Neural cell (in vitro differentiated cells): ENCODE results near the gene SGPP1. TPM values are rescaled to one million over a fixed set of nuclear protein-coding genes. Genes with fewer than 3 reads are reported as not detected.

Source experiments
- H2AFZ ChIP-seq: fragments of 200-600, 300-800 bp; sonication (generic), shearing (Covaris generic); 2 replicates; pipeline ENCODE4 v1.6.0; 2014; ENCODE audit warnings: low read depth, mild to moderate bottlenecking, antibody characterized with exemption, low read length, moderate library complexity
- H3F3A ChIP-seq: fragments of 200-600 bp; shearing (Covaris generic); 2 replicates; pipeline ENCODE4 v1.6.1; 2016; ENCODE audit warnings: mild to moderate bottlenecking, moderate library complexity, mixed read lengths, antibody characterized with exemption, low read length; ENCODE audit not compliant: insufficient read depth, poor library complexity, severe bottlenecking
- H3K27ac ChIP-seq: fragments of 200-600, 300-800 bp; sonication (generic), shearing (Covaris generic); 2 replicates; pipeline ENCODE4 v1.5.1; 2014; ENCODE audit warnings: mild to moderate bottlenecking, low read length, moderate library complexity
- H3K27me3 ChIP-seq: fragments of 300-800, 200-600 bp; sonication (generic), shearing (Covaris generic); 2 replicates; pipeline ENCODE4 v1.6.0; 2014; ENCODE audit warnings: mild to moderate bottlenecking, low read depth, low read length, moderate library complexity; ENCODE audit not compliant: insufficient read depth
- H3K36me3 ChIP-seq: fragments of 300-800, 200-600 bp; sonication (generic), shearing (Covaris generic); 2 replicates; pipeline ENCODE4 v1.5.1; 2014; ENCODE audit warnings: mild to moderate bottlenecking, antibody characterized with exemption, low read length, moderate library complexity; ENCODE audit not compliant: insufficient read depth
- H3K4me2 ChIP-seq: fragments of 300-800, 200-600 bp; sonication (generic), shearing (Covaris generic); 2 replicates; pipeline ENCODE4 v1.6.0; 2014; ENCODE audit warnings: mild to moderate bottlenecking, low read length
- H3K4me3 ChIP-seq: fragments of 300-800, 200-600 bp; sonication (generic), shearing (Covaris generic); 2 replicates; pipeline ENCODE4 v1.5.1; 2014; ENCODE audit warnings: mild to moderate bottlenecking, low read length, moderate library complexity
- H3K79me2 ChIP-seq: fragments of 200-600 bp; shearing (Covaris generic); replicated peaks from 2 replicates; pipeline ENCODE4 v1.6.0; 2014; ENCODE audit warnings: mild to moderate bottlenecking, low read length, moderate library complexity; ENCODE audit not compliant: insufficient read depth
- H3K9ac ChIP-seq: fragments of 300-800, 200-600 bp; sonication (generic), shearing (Covaris generic); 2 replicates; pipeline ENCODE4 v1.6.1; 2016; ENCODE audit warnings: mild to moderate bottlenecking, low read length, mixed read lengths
- H3K9me2 ChIP-seq: fragments of 200-600 bp; shearing (Covaris generic); 2 replicates; pipeline ENCODE4 v1.6.1; 2016; ENCODE audit warnings: mild to moderate bottlenecking, low read length, mixed read lengths; ENCODE audit not compliant: insufficient read depth
- H3K9me3 ChIP-seq: fragments of 200-600, 300-800 bp; sonication (generic), shearing (Covaris generic); 2 replicates; pipeline ENCODE4 v1.6.1; 2016; ENCODE audit warnings: mild to moderate bottlenecking, mixed run types, low read length, moderate library complexity, mixed read lengths
- H4K20me1 ChIP-seq: fragments of 200-600 bp; shearing (Covaris generic); 2 replicates; pipeline ENCODE4 v1.6.1; 2016; ENCODE audit warnings: mild to moderate bottlenecking, mixed run types; ENCODE audit not compliant: insufficient read depth
- EP300 ChIP-seq: fragments of 450-650 bp; conservative IDR thresholded peaks from 2 replicates; pipeline ENCODE4 v1.6.1; 2014; ENCODE audit warnings: antibody characterized with exemption, mild to moderate bottlenecking, moderate library complexity; ENCODE audit not compliant: poor library complexity, severe bottlenecking
- EZH2 ChIP-seq: fragments of 200-600, 300-800 bp; shearing (Covaris generic), sonication (generic); IDR thresholded peaks from 2 replicates; pipeline ENCODE4 v1.6.1; 2014; ENCODE audit warnings: antibody characterized with exemption, low read length, borderline replicate concordance, mild to moderate bottlenecking; ENCODE audit not compliant: insufficient read depth, poor library complexity, severe bottlenecking
- MXI1 ChIP-seq: fragments of 450-650 bp; conservative IDR thresholded peaks from 2 replicates; pipeline ENCODE4 v1.6.1; 2014; ENCODE audit warnings: antibody characterized with exemption, mild to moderate bottlenecking; ENCODE audit not compliant: poor library complexity, severe bottlenecking
- POLR2AphosphoS5 ChIP-seq: IDR thresholded peaks from 2 replicates; pipeline ENCODE4 v1.6.1; 2012
- RAD21 ChIP-seq: fragments of 450-650 bp; conservative IDR thresholded peaks from 2 replicates; pipeline ENCODE4 v1.6.1; 2014; ENCODE audit warnings: antibody characterized with exemption, mild to moderate bottlenecking, moderate library complexity
- REST ChIP-seq: IDR thresholded peaks from 2 replicates; pipeline ENCODE4 v1.6.1; 2012; ENCODE audit warnings: borderline replicate concordance
- SMC3 ChIP-seq: fragments of 450-650 bp; conservative IDR thresholded peaks from 2 replicates; pipeline ENCODE4 v1.6.1; 2014; ENCODE audit warnings: antibody characterized with exemption, mild to moderate bottlenecking, moderate library complexity; ENCODE audit not compliant: poor library complexity
- TAF1 ChIP-seq: IDR thresholded peaks from 2 replicates; pipeline ENCODE4 v1.6.1; 2012; ENCODE audit warnings: low read depth
- polyA plus RNA-seq: library from polyadenylated mRNA; depleted of rRNA; stranded (reverse); fragments of >200 nt; gene quantifications from 2 replicates; pipeline ENCODE4 v1.2.3, GENCODE V29; 2014
- TF ChIP-seq, protein P1 (sequence below): fragments of 450-650 bp; IDR thresholded peaks from 2 replicates; pipeline ENCODE4 v1.5.1; 2014; ENCODE audit warnings: antibody characterized with exemption, mild to moderate bottlenecking, moderate library complexity; ENCODE audit not compliant: poor library complexity, severe bottlenecking

SGPP1 gene
- polyA plus RNA-seq, 1 donor from 2014 or later: 17.7 TPM

- H3K4me3 ChIP-seq: no peak overlapping the region
- no peak for TF ChIP-seq EP300
- no peak for TF ChIP-seq SMC3
- no peak for TF ChIP-seq MXI1
- no peaks in the 10 kb centered on the region for H4K20me1 ChIP-seq
- H3K9ac ChIP-seq: no peak overlapping the region
- no peak overlapping the region for H2AFZ ChIP-seq
- no peaks in the 10 kb centered on the region for H3F3A ChIP-seq
- H3K9me3 ChIP-seq: no peaks in the 10 kb centered on the region
- no peak overlapping the region for H3K4me2 ChIP-seq
- H3K27ac ChIP-seq: no peak overlapping the region
- H3K27me3 ChIP-seq: no peaks in the 10 kb centered on the region
- H3K79me2 ChIP-seq: no peaks in the 10 kb centered on the region
- no peaks in the 10 kb centered on the region for H3K9me2 ChIP-seq
- no peaks in the 10 kb centered on the region for H3K36me3 ChIP-seq
Observed at GRCh38 chr14:63701606-63702299, 26.1 kb downstream of the SGPP1 start.

DNA sequence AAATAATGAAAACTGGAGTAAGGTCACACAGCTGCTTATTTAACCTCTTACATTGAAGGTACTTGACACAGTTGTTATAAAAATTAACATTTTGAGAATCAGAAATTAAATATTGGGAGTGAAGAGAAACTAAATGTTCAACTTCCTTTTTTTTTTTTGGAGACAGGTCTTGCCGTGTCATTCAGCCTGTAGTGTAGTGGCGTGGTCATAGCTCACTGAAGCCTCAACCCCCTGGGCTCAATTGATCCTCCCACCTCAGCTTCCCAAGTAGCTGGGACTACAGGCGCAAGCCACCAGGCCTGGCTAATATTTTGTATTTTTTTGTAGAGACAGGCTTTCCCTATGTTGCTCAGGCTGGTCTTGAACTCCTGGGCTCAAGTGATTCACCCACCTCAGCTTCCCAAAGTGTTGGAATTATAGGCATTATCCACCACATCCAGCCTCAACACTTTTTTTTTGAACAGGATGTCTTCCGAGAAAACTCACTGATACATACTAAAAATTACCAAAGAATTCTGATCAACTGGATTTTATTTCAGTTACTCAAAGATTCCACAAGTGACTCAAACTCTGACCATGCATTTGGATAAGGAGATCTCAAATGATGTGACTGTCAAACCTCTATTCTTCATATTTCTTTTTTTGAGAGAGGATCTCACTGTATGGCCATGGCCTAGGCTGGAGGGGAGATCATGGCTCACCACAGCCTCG is 35.4 kb downstream of the SGPP1 start:
- Histone ChIP-seq H3K9ac (no peak overlapping the region), H3K4me3 (no peak overlapping the region), H3K79me2 (no peaks in the 10 kb centered on the region), H3K9me3 (no peaks in the 10 kb centered on the region), H2AFZ (no peak overlapping the region), H3K36me3 (no peaks in the 10 kb centered on the region), H3K27ac (no peak overlapping the region), H3K27me3 (no peaks in the 10 kb centered on the region), H3K4me2 (no peak overlapping the region), H3F3A (no peaks in the 10 kb centered on the region), H4K20me1 (no peaks in the 10 kb centered on the region), H3K9me2 (no peaks in the 10 kb centered on the region)
- TF ChIP-seq EP300 (no peak), RAD21 (no peak), POLR2AphosphoS5 (no peak), SMC3 (no peak), REST (no peak), EZH2 (no peak), TAF1 (no peak), MXI1 (no peak)
- TF ChIP-seq, protein P1, sequence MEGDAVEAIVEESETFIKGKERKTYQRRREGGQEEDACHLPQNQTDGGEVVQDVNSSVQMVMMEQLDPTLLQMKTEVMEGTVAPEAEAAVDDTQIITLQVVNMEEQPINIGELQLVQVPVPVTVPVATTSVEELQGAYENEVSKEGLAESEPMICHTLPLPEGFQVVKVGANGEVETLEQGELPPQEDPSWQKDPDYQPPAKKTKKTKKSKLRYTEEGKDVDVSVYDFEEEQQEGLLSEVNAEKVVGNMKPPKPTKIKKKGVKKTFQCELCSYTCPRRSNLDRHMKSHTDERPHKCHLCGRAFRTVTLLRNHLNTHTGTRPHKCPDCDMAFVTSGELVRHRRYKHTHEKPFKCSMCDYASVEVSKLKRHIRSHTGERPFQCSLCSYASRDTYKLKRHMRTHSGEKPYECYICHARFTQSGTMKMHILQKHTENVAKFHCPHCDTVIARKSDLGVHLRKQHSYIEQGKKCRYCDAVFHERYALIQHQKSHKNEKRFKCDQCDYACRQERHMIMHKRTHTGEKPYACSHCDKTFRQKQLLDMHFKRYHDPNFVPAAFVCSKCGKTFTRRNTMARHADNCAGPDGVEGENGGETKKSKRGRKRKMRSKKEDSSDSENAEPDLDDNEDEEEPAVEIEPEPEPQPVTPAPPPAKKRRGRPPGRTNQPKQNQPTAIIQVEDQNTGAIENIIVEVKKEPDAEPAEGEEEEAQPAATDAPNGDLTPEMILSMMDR: no peak
